ENCODE data around the gene PPP1R16B. TPM values are rescaled to one million over a fixed set of nuclear protein-coding genes. Genes with fewer than 3 reads are reported as not detected.

The PPP1R16B gene
- total RNA-seq, 6 experiments from 2014 or later, result 0.62 to 4.0 (median 2.3) TPM

- intact Hi-C loops (cut with DNase I), result no loop called here
- Histone ChIP-seq H3K4me3 (no peak overlapping the region), H3K9me3 (no peaks in the 10 kb centered on the region), H3K27ac (no peak overlapping the region), H3K4me1 (peaks cover 0 to 9% (median 2%) of the 10 kb centered on the region in 4 donors), H3K36me3 (no peaks in the 10 kb centered on the region), H3K27me3 (no peaks in the 10 kb centered on the region)
- TF ChIP-seq CTCF (IDR thresholded peaks at IDR 0.05) (no peak), POLR2A (IDR thresholded peaks at IDR 0.05) (no peak)
- ATAC-seq, result no peak
- DNase-seq, result no peak
- WGBS (ENCODE audit: insufficient coverage, low coverage, low lambda C conversion rate, missing lambda C conversion rate), result 86% methylated on average over 2 of the region's 2 CpGs
These were observed 119.2 kb downstream of the PPP1R16B start for GRCh38 chr20:38924718-38925117.

- Histone ChIP-seq H3K27ac (peak within 1 kb of the TSS in 2 of 3 donors; percentile 21 to 32), H3K4me1 (peaks cover 0 to 9% (median 2%) of the 10 kb centered on the region in 4 donors), H3K4me3 (peak within 1 kb of the TSS; percentile 62 to 71 (median 66)), H3K27me3 (no peaks in the 10 kb centered on the region), H3K36me3 (no peaks in the 10 kb centered on the region), H3K9me3 (no peaks in the 10 kb centered on the region)
- intact Hi-C loops (cut with DNase I), result no loop called here
- peak in 1 of 4 donors; percentile 95 for TF ChIP-seq CTCF (IDR thresholded peaks at IDR 0.05)
- TF ChIP-seq POLR2A (IDR thresholded peaks at IDR 0.05), result peak; percentile 93
- no CpG with 5 or more reads among the region's 95 CpGs for WGBS (ENCODE audit: insufficient coverage, low coverage, low lambda C conversion rate, missing lambda C conversion rate)
- ATAC-seq (peak; percentile 97 to 98 (median 97)), DNase-seq (peak; percentile 96 to 98 (median 98))
These were observed 120.8 kb downstream of the PPP1R16B start, which contains the start of gene FAM83D for GRCh38 chr20:38926142-38926933. Gene FAM83D (plus strand): TSS chr20:38926417. CDS start chr20:38926443, 26 bp downstream.

- Histone ChIP-seq H3K4me3 (peak overlapping the region; percentile 62 to 71 (median 66)), H3K27me3 (no peaks in the 10 kb centered on the region), H3K27ac (peak overlapping the region in 1 of 3 donors; percentile 32), H3K9me3 (no peaks in the 10 kb centered on the region), H3K36me3 (no peaks in the 10 kb centered on the region), H3K4me1 (peaks cover 0 to 9% (median 2%) of the 10 kb centered on the region in 4 donors)
- DNase-seq, result no peak
- intact Hi-C loops (cut with DNase I), result no loop called here
- TF ChIP-seq POLR2A (IDR thresholded peaks at IDR 0.05), result no peak
- TF ChIP-seq CTCF (IDR thresholded peaks at IDR 0.05), result no peak
- WGBS (ENCODE audit: insufficient coverage, low coverage, low lambda C conversion rate, missing lambda C conversion rate), result 16% methylated on average over 16 of the region's 27 CpGs
- ATAC-seq, result no peak
These were observed 121.6 kb downstream of the PPP1R16B start for GRCh38 chr20:38926934-38927616.

- Histone ChIP-seq H3K4me1 (peaks cover 0 to 9% (median 2%) of the 10 kb centered on the region in 4 donors), H3K27me3 (no peaks in the 10 kb centered on the region), H3K27ac (no peak overlapping the region), H3K36me3 (no peaks in the 10 kb centered on the region), H3K9me3 (no peaks in the 10 kb centered on the region), H3K4me3 (no peak overlapping the region)
- TF ChIP-seq POLR2A (IDR thresholded peaks at IDR 0.05) (no peak), CTCF (IDR thresholded peaks at IDR 0.05) (no peak)
- DNase-seq, result no peak
- 67% methylated on average over 3 of the region's 5 CpGs for WGBS (ENCODE audit: insufficient coverage, low coverage, low lambda C conversion rate, missing lambda C conversion rate)
- no peak for ATAC-seq
- intact Hi-C loops (cut with DNase I), result no loop called here
These were observed 122.5 kb downstream of the PPP1R16B start for GRCh38 chr20:38927902-38928578.

Data from right lobe of liver (tissue), 6 donors.